ENCODE results near the gene PHKB. TPM values are rescaled to one million over a fixed set of nuclear protein-coding genes. Genes with fewer than 3 reads are reported as not detected.

PHKB gene
- total and polyA plus RNA-seq, 4 donors: 24.4 to 86.5 (median 42.7) TPM

- Histone ChIP-seq H3K4me1 (ENCODE audit: control insufficient read depth in 1 of 2, insufficient read depth in 2 of 2, low read length in 2 of 2) (no peaks in the 10 kb centered on the region), H3K9me3 (ENCODE audit: control insufficient read depth, low read length) (no peaks in the 10 kb centered on the region), H3K27me3 (ENCODE audit: control insufficient read depth in 1 of 2, insufficient read depth in 2 of 2, low read length in 1 of 2) (no peaks in the 10 kb centered on the region), H3K36me3 (ENCODE audit: control insufficient read depth in 1 of 2, insufficient read depth in 2 of 2, low read length in 1 of 2) (peaks cover 0 to 11% of the 10 kb centered on the region in 2 donors), H3K27ac (ENCODE audit: low read depth in 1 of 2, low read length in 2 of 2) (no peak overlapping the region), H3K4me3 (ENCODE audit: low read length in 2 of 2) (no peak overlapping the region)
- no peak for DNase-seq
- WGBS, 2 donors: 62 to 72% methylated on average over 2 of the region's 2 CpGs
- intact Hi-C loops (cut with DNase I): no loop called here
- no peak for ATAC-seq (ENCODE audit: low FRiP score)
Observed at GRCh38 chr16:47506800-47507199, 45.7 kb downstream of the PHKB start.

GRCh38 chr16:47507701-47508100 is 46.6 kb downstream of the PHKB start:
- Histone ChIP-seq H3K27me3 (ENCODE audit: control insufficient read depth in 1 of 2, insufficient read depth in 2 of 2, low read length in 1 of 2) (no peaks in the 10 kb centered on the region), H3K9me3 (ENCODE audit: control insufficient read depth, low read length) (no peaks in the 10 kb centered on the region), H3K4me1 (ENCODE audit: control insufficient read depth in 1 of 2, insufficient read depth in 2 of 2, low read length in 2 of 2) (no peaks in the 10 kb centered on the region), H3K36me3 (ENCODE audit: control insufficient read depth in 1 of 2, insufficient read depth in 2 of 2, low read length in 1 of 2) (peaks cover 0 to 12% of the 10 kb centered on the region in 2 donors), H3K27ac (ENCODE audit: low read depth in 1 of 2, low read length in 2 of 2) (no peak overlapping the region), H3K4me3 (ENCODE audit: low read length in 2 of 2) (no peak overlapping the region)
- whole genome bisulfite sequencing, 2 donors: 22 to 44% methylated on average over 1 of the region's 1 CpG
- intact Hi-C loops (cut with DNase I): no loop called here
- ATAC-seq (ENCODE audit: low FRiP score) (no peak), DNase-seq (no peak)

- Histone ChIP-seq H3K27me3 (ENCODE audit: control insufficient read depth in 1 of 2, insufficient read depth in 2 of 2, low read length in 1 of 2) (no peaks in the 10 kb centered on the region), H3K4me3 (ENCODE audit: low read length in 2 of 2) (no peak overlapping the region), H3K4me1 (ENCODE audit: control insufficient read depth in 1 of 2, insufficient read depth in 2 of 2, low read length in 2 of 2) (no peaks in the 10 kb centered on the region), H3K27ac (ENCODE audit: low read depth in 1 of 2, low read length in 2 of 2) (no peak overlapping the region), H3K36me3 (ENCODE audit: control insufficient read depth in 1 of 2, insufficient read depth in 2 of 2, low read length in 1 of 2) (peaks cover 3 to 7% of the 10 kb centered on the region in 2 donors), H3K9me3 (ENCODE audit: control insufficient read depth, low read length) (no peaks in the 10 kb centered on the region)
- no peak for ATAC-seq (ENCODE audit: low FRiP score)
- intact Hi-C loops (cut with DNase I): no loop called here
- DNase-seq: no peak
- 89 to 95% methylated on average over 4 of the region's 4 CpGs for WGBS, 2 donors
Observed at GRCh38 chr16:47511882-47512281, 50.8 kb downstream of the PHKB start.

GRCh38 chr16:47519037-47519436 is 57.9 kb downstream of the PHKB start:
- no peaks in the 10 kb centered on the region for H3K27me3 ChIP-seq (ENCODE audit: control insufficient read depth in 1 of 2, insufficient read depth in 2 of 2, low read length in 1 of 2)
- intact Hi-C loops (cut with DNase I): no loop called here
- no peak for ATAC-seq (ENCODE audit: low FRiP score)
- no peak for DNase-seq
- H3K4me1 ChIP-seq (ENCODE audit: control insufficient read depth in 1 of 2, insufficient read depth in 2 of 2, low read length in 2 of 2): peaks cover 0 to 2% of the 10 kb centered on the region in 2 donors
- H3K27ac ChIP-seq (ENCODE audit: low read depth in 1 of 2, low read length in 2 of 2): no peak overlapping the region
- peaks cover 3% of the 10 kb centered on the region in 2 donors for H3K36me3 ChIP-seq (ENCODE audit: control insufficient read depth in 1 of 2, insufficient read depth in 2 of 2, low read length in 1 of 2)
- no peak overlapping the region for H3K4me3 ChIP-seq (ENCODE audit: low read length in 2 of 2)
- no peaks in the 10 kb centered on the region for H3K9me3 ChIP-seq (ENCODE audit: control insufficient read depth, low read length)

GRCh38 chr16:47519546-47519945 is 58.4 kb downstream of the PHKB start:
- no peak overlapping the region for H3K27ac ChIP-seq (ENCODE audit: low read depth in 1 of 2, low read length in 2 of 2)
- H3K27me3 ChIP-seq (ENCODE audit: control insufficient read depth in 1 of 2, insufficient read depth in 2 of 2, low read length in 1 of 2): no peaks in the 10 kb centered on the region
- H3K4me1 ChIP-seq (ENCODE audit: control insufficient read depth in 1 of 2, insufficient read depth in 2 of 2, low read length in 2 of 2): peaks cover 0 to 2% of the 10 kb centered on the region in 2 donors
- no peaks in the 10 kb centered on the region for H3K9me3 ChIP-seq (ENCODE audit: control insufficient read depth, low read length)
- 39 to 41% methylated on average over 3 of the region's 3 CpGs for WGBS, 2 donors
- intact Hi-C loops (cut with DNase I): no loop called here
- H3K4me3 ChIP-seq (ENCODE audit: low read length in 2 of 2): no peak overlapping the region
- peaks cover under 1 to 3% of the 10 kb centered on the region in 2 donors for H3K36me3 ChIP-seq (ENCODE audit: control insufficient read depth in 1 of 2, insufficient read depth in 2 of 2, low read length in 1 of 2)
- ATAC-seq (ENCODE audit: low FRiP score) (no peak), DNase-seq (no peak)

- no peak for ATAC-seq (ENCODE audit: low FRiP score)
- peaks cover 0 to 3% of the 10 kb centered on the region in 2 donors for H3K36me3 ChIP-seq (ENCODE audit: control insufficient read depth in 1 of 2, insufficient read depth in 2 of 2, low read length in 1 of 2)
- no peaks in the 10 kb centered on the region for H3K27me3 ChIP-seq (ENCODE audit: control insufficient read depth in 1 of 2, insufficient read depth in 2 of 2, low read length in 1 of 2)
- peaks cover 0 to 2% of the 10 kb centered on the region in 2 donors for H3K4me1 ChIP-seq (ENCODE audit: control insufficient read depth in 1 of 2, insufficient read depth in 2 of 2, low read length in 2 of 2)
- WGBS, 2 donors: 26 to 27% methylated on average over 2 of the region's 2 CpGs
- no peaks in the 10 kb centered on the region for H3K9me3 ChIP-seq (ENCODE audit: control insufficient read depth, low read length)
- H3K4me3 ChIP-seq (ENCODE audit: low read length in 2 of 2): no peak overlapping the region
- no peak for DNase-seq
- H3K27ac ChIP-seq (ENCODE audit: low read depth in 1 of 2, low read length in 2 of 2): no peak overlapping the region
- intact Hi-C loops (cut with DNase I): no loop called here
Observed at GRCh38 chr16:47519996-47520679, 59.0 kb downstream of the PHKB start.

- no peaks in the 10 kb centered on the region for H3K36me3 ChIP-seq (ENCODE audit: control insufficient read depth in 1 of 2, insufficient read depth in 2 of 2, low read length in 1 of 2)
- H3K27ac ChIP-seq (ENCODE audit: low read depth in 1 of 2, low read length in 2 of 2): no peak overlapping the region
- no peak for ATAC-seq (ENCODE audit: low FRiP score)
- H3K27me3 ChIP-seq (ENCODE audit: control insufficient read depth in 1 of 2, insufficient read depth in 2 of 2, low read length in 1 of 2): no peaks in the 10 kb centered on the region
- H3K4me1 ChIP-seq (ENCODE audit: control insufficient read depth in 1 of 2, insufficient read depth in 2 of 2, low read length in 2 of 2): peaks cover 0 to 2% of the 10 kb centered on the region in 2 donors
- 90 to 92% methylated on average over 2 of the region's 2 CpGs for WGBS, 2 donors
- no peak overlapping the region for H3K4me3 ChIP-seq (ENCODE audit: low read length in 2 of 2)
- no peaks in the 10 kb centered on the region for H3K9me3 ChIP-seq (ENCODE audit: control insufficient read depth, low read length)
- intact Hi-C loops (cut with DNase I): no loop called here
- DNase-seq: no peak
Observed at GRCh38 chr16:47523342-47524006, 62.3 kb downstream of the PHKB start.

- WGBS, 2 donors: 45 to 48% methylated on average over 5 of the region's 5 CpGs
- no peak overlapping the region for H3K4me3 ChIP-seq (ENCODE audit: low read length in 2 of 2)
- H3K27me3 ChIP-seq (ENCODE audit: control insufficient read depth in 1 of 2, insufficient read depth in 2 of 2, low read length in 1 of 2): no peaks in the 10 kb centered on the region
- peaks cover 0 to 2% of the 10 kb centered on the region in 2 donors for H3K4me1 ChIP-seq (ENCODE audit: control insufficient read depth in 1 of 2, insufficient read depth in 2 of 2, low read length in 2 of 2)
- DNase-seq (no peak), ATAC-seq (ENCODE audit: low FRiP score) (no peak)
- intact Hi-C loops (cut with DNase I): no loop called here
- H3K36me3 ChIP-seq (ENCODE audit: control insufficient read depth in 1 of 2, insufficient read depth in 2 of 2, low read length in 1 of 2): no peaks in the 10 kb centered on the region
- H3K27ac ChIP-seq (ENCODE audit: low read depth in 1 of 2, low read length in 2 of 2): no peak overlapping the region
- H3K9me3 ChIP-seq (ENCODE audit: control insufficient read depth, low read length): no peaks in the 10 kb centered on the region
Observed at GRCh38 chr16:47524007-47524405, 62.9 kb downstream of the PHKB start.

- intact Hi-C loops (cut with DNase I): no loop called here
Observed at GRCh38 chr16:47528431-47528830, 67.3 kb downstream of the PHKB start.

More at GRCh38 chr16:47528431-47528830, 67.3 kb downstream of the PHKB start:
- Histone ChIP-seq H3K9me3 (ENCODE audit: control insufficient read depth, low read length) (no peaks in the 10 kb centered on the region), H3K4me1 (ENCODE audit: control insufficient read depth in 1 of 2, insufficient read depth in 2 of 2, low read length in 2 of 2) (no peaks in the 10 kb centered on the region), H3K27ac (ENCODE audit: low read depth in 1 of 2, low read length in 2 of 2) (no peak overlapping the region), H3K27me3 (ENCODE audit: control insufficient read depth in 1 of 2, insufficient read depth in 2 of 2, low read length in 1 of 2) (no peaks in the 10 kb centered on the region), H3K4me3 (ENCODE audit: low read length in 2 of 2) (no peak overlapping the region), H3K36me3 (ENCODE audit: control insufficient read depth in 1 of 2, insufficient read depth in 2 of 2, low read length in 1 of 2) (no peaks in the 10 kb centered on the region)
- ATAC-seq (ENCODE audit: low FRiP score) (no peak), DNase-seq (no peak)
- WGBS, 2 donors: 71 to 74% methylated on average over 4 of the region's 4 CpGs

Measured in aorta (tissue), 5 donors.